Progenitor cell of endocrine pancreas (in vitro differentiated cells): ENCODE measurements around the gene PSG2. TPM values are rescaled to one million over a fixed set of nuclear protein-coding genes. Genes with fewer than 3 reads are reported as not detected.
"Not testable (repeated sequence)": the region's sequence is repeated elsewhere in the genome, so short reads cannot be mapped to it uniquely, and the experiment has no call there.

ENCODE experiments used
- DNase-seq: peaks from one replicate; pipeline ENCODE4 v3.0.0; 2021; ENCODE audit warnings: low spot score; ENCODE audit not compliant: unreplicated experiment
- H3K27ac Mint-ChIP-seq: 2 replicates; pipeline ENCODE4 v1.8.0; 2021; ENCODE audit warnings: mild to moderate bottlenecking, moderate library complexity, mixed read lengths
- H3K27me3 Mint-ChIP-seq: 2 replicates; pipeline ENCODE4 v1.8.0; 2021; ENCODE audit warnings: mixed read lengths
- H3K36me3 Mint-ChIP-seq: 2 replicates; pipeline ENCODE4 v1.8.0; 2022; ENCODE audit warnings: mixed read lengths; ENCODE audit not compliant: insufficient read depth
- H3K4me1 Mint-ChIP-seq: 2 replicates; pipeline ENCODE4 v1.8.0; 2021; ENCODE audit warnings: low read depth, mixed read lengths
- H3K4me3 Mint-ChIP-seq: 2 replicates; pipeline ENCODE4 v1.8.0; 2021; ENCODE audit warnings: low read depth, mild to moderate bottlenecking, moderate library complexity, mixed read lengths
- H3K9me3 Mint-ChIP-seq: 2 replicates; pipeline ENCODE4 v1.8.0; 2021; ENCODE audit warnings: low read depth, mixed read lengths
- total RNA-seq: library from RNA; stranded (reverse); gene quantifications from 2 replicates; pipeline ENCODE4 v1.2.1, GENCODE V29; 2021
- TF ChIP-seq, protein P1 (sequence below): fragments of 200-600 bp; sonication (generic); IDR thresholded peaks from one replicate; pipeline ENCODE4 v1.5.0; 2021; ENCODE audit warnings: antibody characterized with exemption, mild to moderate bottlenecking; ENCODE audit not compliant: unreplicated experiment

PSG2 gene
- total RNA-seq, 1 donor from 2014 or later, result not detected

DNA sequence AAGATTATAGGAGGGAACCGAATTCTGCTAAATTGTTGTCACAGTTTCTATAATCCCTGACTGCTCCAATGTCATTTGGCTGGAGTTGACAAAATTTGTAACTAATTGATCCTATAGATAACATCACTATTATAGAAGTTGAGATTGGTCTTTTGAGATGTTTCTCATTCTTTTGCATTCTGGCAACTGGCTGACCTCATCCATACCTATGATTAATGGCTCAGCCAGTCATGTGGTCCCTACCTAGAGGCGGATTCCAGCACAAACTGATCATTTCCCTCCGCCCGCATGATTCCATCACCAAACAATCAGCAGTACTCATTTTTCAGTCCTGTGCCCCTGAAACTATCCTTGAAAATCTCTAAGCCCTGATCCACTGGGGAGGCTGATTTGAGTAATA lies 4.2 kb downstream of the PSG2 start:
- TF ChIP-seq, protein P1, sequence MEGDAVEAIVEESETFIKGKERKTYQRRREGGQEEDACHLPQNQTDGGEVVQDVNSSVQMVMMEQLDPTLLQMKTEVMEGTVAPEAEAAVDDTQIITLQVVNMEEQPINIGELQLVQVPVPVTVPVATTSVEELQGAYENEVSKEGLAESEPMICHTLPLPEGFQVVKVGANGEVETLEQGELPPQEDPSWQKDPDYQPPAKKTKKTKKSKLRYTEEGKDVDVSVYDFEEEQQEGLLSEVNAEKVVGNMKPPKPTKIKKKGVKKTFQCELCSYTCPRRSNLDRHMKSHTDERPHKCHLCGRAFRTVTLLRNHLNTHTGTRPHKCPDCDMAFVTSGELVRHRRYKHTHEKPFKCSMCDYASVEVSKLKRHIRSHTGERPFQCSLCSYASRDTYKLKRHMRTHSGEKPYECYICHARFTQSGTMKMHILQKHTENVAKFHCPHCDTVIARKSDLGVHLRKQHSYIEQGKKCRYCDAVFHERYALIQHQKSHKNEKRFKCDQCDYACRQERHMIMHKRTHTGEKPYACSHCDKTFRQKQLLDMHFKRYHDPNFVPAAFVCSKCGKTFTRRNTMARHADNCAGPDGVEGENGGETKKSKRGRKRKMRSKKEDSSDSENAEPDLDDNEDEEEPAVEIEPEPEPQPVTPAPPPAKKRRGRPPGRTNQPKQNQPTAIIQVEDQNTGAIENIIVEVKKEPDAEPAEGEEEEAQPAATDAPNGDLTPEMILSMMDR, result no peak
- no peaks in the 10 kb centered on the region for H3K4me1 Mint-ChIP-seq
- H3K27ac Mint-ChIP-seq, result no peak overlapping the region

GRCh38 chr19:43077881-43078280 lies 4.6 kb downstream of the PSG2 start:
- peaks cover 63% of the 10 kb centered on the region for H3K9me3 Mint-ChIP-seq
- not testable (repeated sequence) for DNase-seq, H3K27me3 Mint-ChIP-seq, H3K4me1 Mint-ChIP-seq, H3K27ac Mint-ChIP-seq, H3K4me3 Mint-ChIP-seq, H3K36me3 Mint-ChIP-seq

More for the DNA sequence above, 4.2 kb downstream of the PSG2 start:
- DNase-seq, result no peak
- Mint-ChIP-seq H3K4me3 (no peak overlapping the region), H3K36me3 (peaks cover 2% of the 10 kb centered on the region), H3K27me3 (no peaks in the 10 kb centered on the region), H3K9me3 (peaks cover 63% of the 10 kb centered on the region)

DNA sequence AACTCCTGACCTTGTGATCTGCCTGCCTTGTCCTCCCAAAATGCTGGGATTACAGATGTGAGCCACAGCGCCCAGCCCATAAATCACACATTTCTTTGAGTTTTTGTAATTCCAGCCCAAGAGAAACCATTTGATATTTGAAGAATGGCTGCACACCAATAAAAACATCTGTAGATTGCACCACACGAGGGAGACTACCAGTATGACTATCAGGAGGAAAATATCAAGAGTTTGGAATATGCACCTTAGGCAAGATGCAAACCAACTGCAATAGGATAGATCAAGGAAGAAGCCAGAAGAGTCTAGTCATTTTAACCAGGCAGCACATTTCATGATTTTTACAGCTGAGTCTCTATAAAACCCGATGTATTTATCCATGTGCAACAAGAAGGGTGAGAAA lies 20.1 kb downstream of the PSG2 start:
- H3K4me1 Mint-ChIP-seq, DNase-seq, H3K27ac Mint-ChIP-seq, H3K27me3 Mint-ChIP-seq, H3K4me3 Mint-ChIP-seq, H3K36me3 Mint-ChIP-seq: not testable (repeated sequence)
- peaks cover 66% of the 10 kb centered on the region for H3K9me3 Mint-ChIP-seq

GRCh38 chr19:43061326-43061725 lies 21.2 kb downstream of the PSG2 start:
- not testable (repeated sequence) for H3K36me3 Mint-ChIP-seq, H3K27me3 Mint-ChIP-seq, DNase-seq, H3K4me1 Mint-ChIP-seq, H3K27ac Mint-ChIP-seq, H3K4me3 Mint-ChIP-seq
- peaks cover 61% of the 10 kb centered on the region for H3K9me3 Mint-ChIP-seq

DNA sequence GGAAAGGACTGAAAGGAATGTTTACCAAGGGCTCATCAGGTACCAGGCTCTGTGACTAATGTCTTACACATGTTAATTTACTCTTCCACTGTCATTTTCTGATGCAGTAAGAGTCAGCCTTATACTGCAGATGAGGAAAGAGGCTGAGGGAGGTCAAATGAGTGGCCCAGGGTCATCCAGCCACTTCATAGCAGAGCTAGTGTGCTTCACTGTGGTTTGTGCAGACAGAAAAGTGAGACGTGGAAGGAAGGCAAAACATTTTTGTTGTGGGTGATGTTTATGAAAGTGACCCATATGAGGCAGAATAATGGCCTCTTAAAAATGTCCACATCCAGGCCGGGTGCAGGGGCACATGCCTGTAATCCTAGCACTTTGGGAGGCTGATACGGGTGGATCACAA lies 22.2 kb downstream of the PSG2 start:
- H3K4me3 Mint-ChIP-seq, H3K4me1 Mint-ChIP-seq, DNase-seq, H3K27me3 Mint-ChIP-seq, H3K36me3 Mint-ChIP-seq, H3K27ac Mint-ChIP-seq: not testable (repeated sequence)
- peaks cover 55% of the 10 kb centered on the region for H3K9me3 Mint-ChIP-seq

- H3K27me3 Mint-ChIP-seq, H3K4me3 Mint-ChIP-seq, H3K27ac Mint-ChIP-seq, DNase-seq, H3K36me3 Mint-ChIP-seq, H3K4me1 Mint-ChIP-seq: not testable (repeated sequence)
- H3K9me3 Mint-ChIP-seq, result peaks cover 58% of the 10 kb centered on the region
Measured at GRCh38 chr19:43059482-43059881, 23.0 kb downstream of the PSG2 start.

DNA sequence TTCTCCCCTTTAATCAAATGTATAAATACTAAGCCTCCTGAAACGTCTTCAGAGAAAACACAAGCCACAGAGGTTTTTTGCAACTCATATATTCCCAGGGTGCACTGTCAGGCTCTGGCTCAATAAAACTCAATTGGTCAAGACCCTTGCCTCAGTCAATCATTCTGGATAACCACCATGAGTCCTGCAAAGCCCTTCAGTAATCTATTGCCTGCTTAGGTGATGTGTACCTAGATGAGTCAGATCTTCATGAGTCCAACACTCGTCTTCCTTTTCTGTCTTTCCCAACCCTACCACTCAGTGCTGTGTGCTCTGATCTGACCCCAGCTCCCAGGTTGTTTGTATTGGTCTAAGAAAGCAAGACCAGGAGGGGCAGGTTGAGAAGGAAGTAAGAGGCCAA lies 24.1 kb downstream of the PSG2 start:
- H3K4me3 Mint-ChIP-seq, H3K36me3 Mint-ChIP-seq, H3K4me1 Mint-ChIP-seq, H3K27me3 Mint-ChIP-seq, DNase-seq, H3K27ac Mint-ChIP-seq: not testable (repeated sequence)
- peaks cover 66% of the 10 kb centered on the region for H3K9me3 Mint-ChIP-seq

GRCh38 chr19:43047966-43048365 lies 34.5 kb downstream of the PSG2 start:
- H3K27ac Mint-ChIP-seq, result not testable (repeated sequence)

DNA sequence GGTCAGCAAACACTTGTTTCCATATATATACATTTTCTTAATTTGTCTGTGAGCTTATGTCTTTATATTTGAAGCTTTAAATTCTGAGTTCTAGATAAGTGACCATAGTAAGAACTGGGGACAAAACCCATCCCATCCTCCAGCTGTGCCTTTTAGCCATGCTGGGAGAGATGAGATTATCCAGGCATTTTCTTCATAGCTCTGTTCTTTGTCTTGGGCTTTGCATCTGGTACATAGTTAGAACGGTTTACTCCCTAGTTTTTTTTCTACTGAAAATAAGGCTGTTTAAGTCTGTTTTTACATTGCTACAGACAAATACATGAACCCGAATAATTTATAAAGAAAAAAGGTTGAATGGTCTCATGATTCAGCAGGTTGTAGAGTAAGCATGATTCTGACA lies 35.9 kb downstream of the PSG2 start:
- not testable (repeated sequence) for H3K4me3 Mint-ChIP-seq

More at GRCh38 chr19:43047966-43048365, 34.5 kb downstream of the PSG2 start:
- not testable (repeated sequence) for H3K27me3 Mint-ChIP-seq, H3K4me3 Mint-ChIP-seq, DNase-seq, H3K36me3 Mint-ChIP-seq, H3K4me1 Mint-ChIP-seq
- peaks cover 20% of the 10 kb centered on the region for H3K9me3 Mint-ChIP-seq

GRCh38 chr19:43043492-43044180 lies 38.9 kb downstream of the PSG2 start:
- H3K4me1 Mint-ChIP-seq, H3K36me3 Mint-ChIP-seq, H3K27ac Mint-ChIP-seq, DNase-seq, H3K27me3 Mint-ChIP-seq, H3K4me3 Mint-ChIP-seq: not testable (repeated sequence)
- H3K9me3 Mint-ChIP-seq, result peaks cover 33% of the 10 kb centered on the region

More for the DNA sequence above, 35.9 kb downstream of the PSG2 start:
- not testable (repeated sequence) for H3K4me1 Mint-ChIP-seq, H3K36me3 Mint-ChIP-seq, H3K27me3 Mint-ChIP-seq, H3K27ac Mint-ChIP-seq, DNase-seq
- H3K9me3 Mint-ChIP-seq, result peaks cover 33% of the 10 kb centered on the region

- H3K27me3 Mint-ChIP-seq, DNase-seq, H3K4me1 Mint-ChIP-seq, H3K36me3 Mint-ChIP-seq, H3K27ac Mint-ChIP-seq, H3K4me3 Mint-ChIP-seq: not testable (repeated sequence)
- H3K9me3 Mint-ChIP-seq, result peaks cover 61% of the 10 kb centered on the region
Measured at GRCh38 chr19:43031645-43032044, 50.9 kb downstream of the PSG2 start.
